Epithelial cell of esophagus (primary cell): ENCODE measurements around the gene GPR156.

Experiments used
- DNase-seq: peaks from one replicate; pipeline ENCODE4 v3.0.0; 2010; ENCODE audit warnings: low read depth
- H3K4me3 ChIP-seq: 2 replicates; pipeline ENCODE4 v1.5.1; 2011; ENCODE audit warnings: mild to moderate bottlenecking, low read length, control low read depth
- TF ChIP-seq, protein P1 (sequence below): IDR thresholded peaks from 2 replicates; pipeline ENCODE4 v1.5.1; 2011; ENCODE audit warnings: low read depth, mild to moderate bottlenecking, low read length, control low read depth, inconsistent platforms; ENCODE audit not compliant: insufficient read depth; ENCODE audit errors: missing control alignments

Gene GPR156

GRCh38 chr3:120147072-120147871 is 137.8 kb downstream of the GPR156 start:
- peak; percentile 95 for DNase-seq
- no peak overlapping the region for H3K4me3 ChIP-seq
- TF ChIP-seq, protein P1, sequence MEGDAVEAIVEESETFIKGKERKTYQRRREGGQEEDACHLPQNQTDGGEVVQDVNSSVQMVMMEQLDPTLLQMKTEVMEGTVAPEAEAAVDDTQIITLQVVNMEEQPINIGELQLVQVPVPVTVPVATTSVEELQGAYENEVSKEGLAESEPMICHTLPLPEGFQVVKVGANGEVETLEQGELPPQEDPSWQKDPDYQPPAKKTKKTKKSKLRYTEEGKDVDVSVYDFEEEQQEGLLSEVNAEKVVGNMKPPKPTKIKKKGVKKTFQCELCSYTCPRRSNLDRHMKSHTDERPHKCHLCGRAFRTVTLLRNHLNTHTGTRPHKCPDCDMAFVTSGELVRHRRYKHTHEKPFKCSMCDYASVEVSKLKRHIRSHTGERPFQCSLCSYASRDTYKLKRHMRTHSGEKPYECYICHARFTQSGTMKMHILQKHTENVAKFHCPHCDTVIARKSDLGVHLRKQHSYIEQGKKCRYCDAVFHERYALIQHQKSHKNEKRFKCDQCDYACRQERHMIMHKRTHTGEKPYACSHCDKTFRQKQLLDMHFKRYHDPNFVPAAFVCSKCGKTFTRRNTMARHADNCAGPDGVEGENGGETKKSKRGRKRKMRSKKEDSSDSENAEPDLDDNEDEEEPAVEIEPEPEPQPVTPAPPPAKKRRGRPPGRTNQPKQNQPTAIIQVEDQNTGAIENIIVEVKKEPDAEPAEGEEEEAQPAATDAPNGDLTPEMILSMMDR: peak; percentile 53

GRCh38 chr3:120145542-120146285 is 139.3 kb downstream of the GPR156 start:
- TF ChIP-seq, protein P1: no peak
- peak; percentile 97 for DNase-seq
- no peak overlapping the region for H3K4me3 ChIP-seq

DNA sequence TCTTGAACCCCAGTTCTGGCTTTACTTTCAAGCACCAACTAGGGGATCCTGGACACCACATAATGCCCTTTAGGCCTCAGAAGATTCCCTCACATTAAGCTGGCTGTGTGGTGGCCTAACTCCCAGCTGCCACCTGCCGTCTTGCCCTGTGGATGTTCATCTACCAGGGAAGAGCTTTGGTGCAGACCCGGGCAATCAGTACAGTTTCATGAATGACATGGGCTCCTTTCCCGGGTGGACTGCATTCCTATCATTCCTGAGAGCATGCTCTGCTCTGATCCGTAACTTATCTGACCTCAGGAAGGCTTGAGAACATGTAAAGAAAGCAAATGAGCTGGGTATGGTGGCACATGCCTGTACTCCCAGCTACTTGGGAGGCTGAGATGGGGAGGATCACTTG is 140.8 kb downstream of the GPR156 start:
- no peak overlapping the region for H3K4me3 ChIP-seq
- TF ChIP-seq, protein P1: peak; percentile 37
- DNase-seq: peak; percentile 67

- TF ChIP-seq, protein P1: no peak
- peak; percentile 30 for DNase-seq
- no peak overlapping the region for H3K4me3 ChIP-seq
These were observed 141.3 kb downstream of the GPR156 start for GRCh38 chr3:120143676-120144075.

GRCh38 chr3:120142236-120142635 is 142.8 kb downstream of the GPR156 start:
- H3K4me3 ChIP-seq: no peak overlapping the region
- no peak for DNase-seq
- TF ChIP-seq, protein P1: no peak

GRCh38 chr3:120140098-120140742 is 144.8 kb downstream of the GPR156 start:
- DNase-seq: no peak
- TF ChIP-seq, protein P1: no peak
- H3K4me3 ChIP-seq: no peak overlapping the region
